Activated CD8-positive, alpha-beta memory T cell treated with anti-CD3 and anti-CD28 coated beads for 24 hours (primary cell): ENCODE data around the gene PHKG1.
A peak's percentile ranks its signal among the peaks of the same experiment; 100 is the strongest.
"Not testable (repeated sequence)": the region's sequence is repeated elsewhere in the genome, so short reads cannot be mapped to it uniquely, and the experiment has no call there.

Experiments used
- DNase-seq: peaks from one replicate; pipeline ENCODE4 v3.0.0-alpha.2; 2020

The PHKG1 gene

GRCh38 chr7:56081626-56082340, 11.0 kb downstream of the PHKG1 start:
- no peak for DNase-seq

GRCh38 chr7:56080726-56081435, 11.9 kb downstream of the PHKG1 start:
- DNase-seq, result not testable (repeated sequence)

- no peak for DNase-seq
These were observed 13.1 kb downstream of the PHKG1 start for GRCh38 chr7:56079450-56080185.

GRCh38 chr7:56078196-56078595, 14.6 kb downstream of the PHKG1 start:
- no peak for DNase-seq

- no peak for DNase-seq
These were observed 15.1 kb downstream of the PHKG1 start for GRCh38 chr7:56077681-56078080.

- DNase-seq, result peak; percentile 86
These were observed 18.4 kb downstream of the PHKG1 start for GRCh38 chr7:56074371-56074791.

- not testable (repeated sequence) for DNase-seq
These were observed 26.4 kb downstream of the PHKG1 start for GRCh38 chr7:56066376-56066775.

GRCh38 chr7:56063882-56064625, 28.7 kb downstream of the PHKG1 start, which contains the start of gene SUMF2:
TSS of gene SUMF2 (plus strand) at chr7:56064286. CDS start at chr7:56064312, 26 bp downstream.
- DNase-seq, result peak; percentile 97

GRCh38 chr7:56063500-56063881, 29.3 kb downstream of the PHKG1 start:
- DNase-seq, result no peak

GRCh38 chr7:56062382-56062781, 30.4 kb downstream of the PHKG1 start:
- no peak for DNase-seq

GRCh38 chr7:56053993-56054392, 38.8 kb downstream of the PHKG1 start:
- no peak for DNase-seq

GRCh38 chr7:56053379-56053778, 39.4 kb downstream of the PHKG1 start:
- no peak for DNase-seq

GRCh38 chr7:56051339-56052191, 41.2 kb downstream of the PHKG1 start, which contains the start of the genes CCT6A and PSPH:
TSS of gene CCT6A (plus strand) at chr7:56051765. CDS start at chr7:56051849, 84 bp downstream.
TSS of gene PSPH (minus strand) at chr7:56051444. CDS start at chr7:56021212, 30,232 bp downstream.
- DNase-seq, result peak; percentile 96

GRCh38 chr7:56051053-56051338, 41.8 kb downstream of the PHKG1 start:
- no peak for DNase-seq

- not testable (repeated sequence) for DNase-seq
These were observed 44.0 kb downstream of the PHKG1 start for GRCh38 chr7:56048763-56049162.

- no peak for DNase-seq
These were observed 44.5 kb downstream of the PHKG1 start for GRCh38 chr7:56048245-56048644.

- DNase-seq, result not testable (repeated sequence)
These were observed 45.2 kb downstream of the PHKG1 start for GRCh38 chr7:56047446-56048116.

GRCh38 chr7:56046721-56047445, 45.9 kb downstream of the PHKG1 start:
- DNase-seq, result no peak

- not testable (repeated sequence) for DNase-seq
These were observed 47.0 kb downstream of the PHKG1 start for GRCh38 chr7:56045758-56046157.

GRCh38 chr7:56040730-56041129, 52.0 kb downstream of the PHKG1 start:
- DNase-seq, result no peak
